Vagina (tissue), 2 donors: Measurements from ENCODE around the gene ECE2.

ENCODE experiments used
- POLR2A ChIP-seq, 2 donors: fragments of 450-650 bp; IDR thresholded peaks; one replicate each; pipeline ENCODE4 v1.6.1; 2017; ENCODE audit warnings: antibody characterized with exemption in 2 of 2, mild to moderate bottlenecking in 2 of 2, moderate library complexity in 2 of 2
- POLR2AphosphoS5 ChIP-seq, 2 donors: sonication (generic); formaldehyde crosslinking; IDR thresholded peaks; one replicate each; pipeline ENCODE4 v1.9.0; 2017; ENCODE audit warnings: antibody characterized with exemption in 2 of 2, mild to moderate bottlenecking in 2 of 2, low read depth in 1 of 2; ENCODE audit not compliant: insufficient read depth in 1 of 2
- TF ChIP-seq, protein P1 (sequence below), 3 experiments: fragments of 450-650 bp in 2 of 3; fragments of 200-600 bp in 1 of 3; sonication (generic) in 1 of 3; IDR thresholded peaks; one replicate each; pipeline ENCODE4 v1.5.1; 2017 to 2019; ENCODE audit warnings: antibody characterized with exemption in 3 of 3, mild to moderate bottlenecking in 2 of 3, moderate library complexity in 2 of 3

DNA sequence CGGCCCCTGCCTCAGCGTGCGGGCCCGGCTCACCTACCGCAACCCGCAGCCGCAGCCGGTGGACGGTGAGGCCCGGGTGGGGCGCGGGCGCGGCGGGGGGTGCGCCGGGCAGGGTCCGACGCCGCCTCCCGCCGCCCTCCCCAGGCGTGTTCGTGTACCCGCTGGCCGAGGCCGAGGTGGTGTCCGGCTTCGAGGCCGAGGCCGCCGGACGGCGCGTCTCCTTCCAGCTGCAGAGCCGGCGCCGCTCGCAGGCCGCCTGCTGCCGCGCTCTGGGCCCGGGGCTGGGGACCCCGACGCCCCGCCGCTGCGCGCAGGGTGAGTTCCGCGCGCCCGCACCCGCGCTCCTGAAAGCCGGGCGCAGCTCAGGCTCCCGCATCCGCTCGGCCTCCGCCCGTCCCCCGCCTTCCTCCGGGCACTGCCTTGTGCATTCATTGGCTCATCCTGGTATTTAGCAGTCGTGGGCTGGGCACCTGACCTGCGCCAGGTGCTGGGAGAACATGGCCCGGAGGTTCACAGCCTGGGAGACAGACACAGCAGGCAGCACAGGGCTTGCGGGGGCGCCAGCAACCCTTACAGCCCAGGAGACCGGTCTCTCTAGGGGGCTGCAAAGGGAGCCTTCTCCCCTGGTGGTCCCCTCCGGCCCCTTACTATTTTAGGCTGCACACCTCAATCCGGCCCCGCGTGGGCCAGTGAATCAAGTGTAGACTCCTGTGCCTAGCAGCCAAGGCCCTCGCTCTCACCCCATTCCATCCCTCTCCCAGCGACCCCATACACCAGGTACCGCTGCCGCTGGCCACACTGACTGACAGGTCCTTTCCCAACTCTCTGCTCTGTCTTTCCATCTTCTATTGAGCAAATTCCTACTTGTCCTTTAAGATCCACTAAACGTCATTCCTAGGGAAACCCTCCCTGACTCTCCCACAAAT, 45.0 kb upstream of the ECE2 start:
- TF ChIP-seq, protein P1, sequence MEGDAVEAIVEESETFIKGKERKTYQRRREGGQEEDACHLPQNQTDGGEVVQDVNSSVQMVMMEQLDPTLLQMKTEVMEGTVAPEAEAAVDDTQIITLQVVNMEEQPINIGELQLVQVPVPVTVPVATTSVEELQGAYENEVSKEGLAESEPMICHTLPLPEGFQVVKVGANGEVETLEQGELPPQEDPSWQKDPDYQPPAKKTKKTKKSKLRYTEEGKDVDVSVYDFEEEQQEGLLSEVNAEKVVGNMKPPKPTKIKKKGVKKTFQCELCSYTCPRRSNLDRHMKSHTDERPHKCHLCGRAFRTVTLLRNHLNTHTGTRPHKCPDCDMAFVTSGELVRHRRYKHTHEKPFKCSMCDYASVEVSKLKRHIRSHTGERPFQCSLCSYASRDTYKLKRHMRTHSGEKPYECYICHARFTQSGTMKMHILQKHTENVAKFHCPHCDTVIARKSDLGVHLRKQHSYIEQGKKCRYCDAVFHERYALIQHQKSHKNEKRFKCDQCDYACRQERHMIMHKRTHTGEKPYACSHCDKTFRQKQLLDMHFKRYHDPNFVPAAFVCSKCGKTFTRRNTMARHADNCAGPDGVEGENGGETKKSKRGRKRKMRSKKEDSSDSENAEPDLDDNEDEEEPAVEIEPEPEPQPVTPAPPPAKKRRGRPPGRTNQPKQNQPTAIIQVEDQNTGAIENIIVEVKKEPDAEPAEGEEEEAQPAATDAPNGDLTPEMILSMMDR (IDR thresholded peaks at IDR 0.05): no peak
- TF ChIP-seq POLR2A (IDR thresholded peaks at IDR 0.05) (no peak), POLR2AphosphoS5 (IDR thresholded peaks at IDR 0.05; ENCODE audit: insufficient read depth in 1 of 2, low read depth in 1 of 2) (no peak)
